Stimulated activated CD4-positive, alpha-beta T cell treated with anti-CD3 and anti-CD28 coated beads, Interleukin-2, amount 100 ng/mL, for 4 hours (primary cell): ENCODE measurements around the gene PPP2R2B.
"Not testable (repeated sequence)": the region's sequence is repeated elsewhere in the genome, so short reads cannot be mapped to it uniquely, and the experiment has no call there.

Source experiments
- DNase-seq: peaks from one replicate; pipeline ENCODE4 v3.0.0-alpha.2; 2020; ENCODE audit warnings: low read depth

Gene PPP2R2B

DNA sequence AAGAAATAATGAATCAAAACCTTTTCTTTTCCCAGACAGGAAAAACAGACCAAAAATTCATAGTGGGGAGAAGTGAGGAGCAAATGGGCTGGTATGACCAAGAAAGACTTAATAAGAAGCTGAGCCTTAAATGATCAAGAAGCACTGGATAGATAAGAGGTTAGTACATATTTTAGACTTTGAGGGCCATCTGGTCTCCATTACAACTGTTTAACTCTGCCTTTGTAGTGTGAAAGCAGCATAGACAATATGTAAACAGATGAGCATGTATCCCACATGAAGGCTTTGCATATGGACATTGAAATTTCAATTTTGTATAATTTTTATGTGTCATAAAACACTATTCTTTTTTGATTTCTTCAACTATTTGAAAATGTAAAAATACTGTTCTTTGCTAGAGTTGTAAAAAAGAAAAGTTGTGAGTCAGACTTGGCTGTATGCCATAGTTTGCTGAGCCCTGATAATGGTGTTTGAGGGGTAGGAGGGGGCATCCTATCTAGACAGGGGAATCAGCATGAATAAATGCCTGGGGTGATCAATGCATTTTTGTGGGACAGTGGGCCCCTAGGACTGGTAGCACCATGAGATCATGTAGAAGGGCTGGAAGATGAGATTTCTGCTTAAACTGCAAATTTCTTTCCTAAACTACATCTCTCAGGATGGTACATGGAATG is 270.8 kb downstream of the PPP2R2B start:
- no peak for DNase-seq

DNA sequence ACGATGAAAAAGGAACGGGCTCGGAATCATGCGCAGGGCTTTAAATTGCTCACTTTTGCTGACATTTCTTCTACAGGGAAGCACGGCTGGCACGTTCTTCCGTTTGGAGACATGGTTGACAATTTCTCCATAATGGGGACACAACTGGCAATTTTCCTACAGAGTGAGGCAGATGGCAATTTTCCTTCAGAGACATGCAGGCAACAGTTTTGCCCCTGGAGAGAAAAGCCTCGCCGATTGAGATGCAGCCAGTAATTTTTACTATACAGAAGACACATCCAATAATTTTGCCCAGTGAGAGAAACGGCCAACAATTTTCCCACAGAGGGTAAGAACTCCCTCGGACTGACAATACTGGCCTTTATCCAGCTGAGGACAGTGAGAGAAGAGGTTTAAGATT is 271.7 kb downstream of the PPP2R2B start:
- DNase-seq = no peak

DNA sequence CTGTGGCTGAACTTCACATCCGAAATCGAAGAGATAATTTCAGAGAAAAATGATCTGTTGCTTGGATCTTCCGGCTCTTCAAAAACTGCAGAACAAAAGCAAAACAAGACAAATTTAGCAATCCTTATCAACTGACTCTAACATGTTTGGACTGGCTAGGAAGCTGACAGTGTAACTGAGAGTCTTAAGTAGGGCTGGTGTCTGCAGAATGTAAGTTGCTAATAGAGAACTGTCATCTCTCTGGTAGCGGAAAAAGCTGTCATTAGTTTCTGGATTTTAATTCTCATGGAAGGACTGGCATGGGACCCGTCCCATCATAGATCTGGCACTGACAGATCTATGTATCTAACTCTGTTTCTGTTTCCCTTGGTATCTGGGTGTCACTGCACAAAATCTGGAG is 278.2 kb downstream of the PPP2R2B start:
- DNase-seq = no peak

DNA sequence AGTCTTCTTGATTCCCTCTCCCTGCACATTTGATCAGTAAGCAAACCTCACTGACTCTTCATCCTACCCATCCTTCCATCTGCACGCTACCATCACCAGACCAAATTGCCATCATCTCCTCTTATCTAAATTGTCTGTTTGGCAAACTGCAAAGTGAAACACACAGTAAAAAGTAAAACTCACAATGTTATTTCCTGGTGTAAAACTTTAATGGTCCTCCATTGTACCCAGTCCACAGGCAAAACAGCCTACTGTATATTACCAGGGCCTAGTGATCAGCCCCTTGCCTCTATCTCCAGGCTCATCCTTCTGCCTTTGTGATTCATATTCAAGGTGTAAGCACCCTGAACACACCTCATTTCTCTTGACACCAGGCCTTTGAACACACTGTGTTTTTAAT is 279.3 kb downstream of the PPP2R2B start:
- no peak for DNase-seq

DNA sequence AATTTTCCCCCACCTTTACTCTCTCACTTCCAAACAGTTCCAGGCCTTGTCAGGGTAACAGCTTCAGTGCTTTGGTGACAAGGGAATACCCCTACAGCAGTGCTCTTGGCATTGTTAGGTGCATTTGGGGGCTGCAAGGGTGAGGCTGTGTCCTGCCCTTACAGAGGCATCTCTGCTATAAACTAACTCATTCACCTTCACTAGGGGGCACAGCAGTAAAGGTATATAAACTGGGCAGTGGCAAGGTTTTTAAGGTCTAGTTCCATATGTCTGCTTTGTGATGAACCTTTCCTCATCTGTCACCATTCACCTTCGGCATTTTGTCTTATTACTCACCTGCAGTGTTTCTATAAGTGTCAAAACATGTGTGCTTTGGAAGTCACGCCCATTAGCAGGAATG is 283.5 kb downstream of the PPP2R2B start:
- DNase-seq = no peak

DNA sequence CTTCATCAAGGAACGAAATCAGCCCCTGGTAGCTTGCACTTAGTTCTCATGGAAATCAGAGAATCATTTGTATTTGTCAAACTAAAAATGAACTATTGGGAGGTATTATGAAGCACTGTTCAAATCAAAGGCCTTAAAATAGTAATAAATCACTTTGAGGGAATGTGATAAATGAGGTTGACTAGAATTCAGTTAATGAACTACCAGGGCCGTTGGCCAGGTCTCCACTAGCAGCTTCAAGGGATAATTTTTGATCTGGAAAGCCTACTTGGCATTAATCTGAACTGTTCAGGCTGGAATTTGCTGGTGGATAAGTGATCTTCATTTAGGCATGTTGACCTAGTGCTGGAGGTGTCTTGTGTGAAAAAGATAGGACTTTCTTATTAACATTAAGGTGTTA is 286.2 kb downstream of the PPP2R2B start:
- no peak for DNase-seq

- DNase-seq = no peak
Measured at GRCh38 chr5:146589028-146589345, 289.6 kb downstream of the PPP2R2B start.

DNA sequence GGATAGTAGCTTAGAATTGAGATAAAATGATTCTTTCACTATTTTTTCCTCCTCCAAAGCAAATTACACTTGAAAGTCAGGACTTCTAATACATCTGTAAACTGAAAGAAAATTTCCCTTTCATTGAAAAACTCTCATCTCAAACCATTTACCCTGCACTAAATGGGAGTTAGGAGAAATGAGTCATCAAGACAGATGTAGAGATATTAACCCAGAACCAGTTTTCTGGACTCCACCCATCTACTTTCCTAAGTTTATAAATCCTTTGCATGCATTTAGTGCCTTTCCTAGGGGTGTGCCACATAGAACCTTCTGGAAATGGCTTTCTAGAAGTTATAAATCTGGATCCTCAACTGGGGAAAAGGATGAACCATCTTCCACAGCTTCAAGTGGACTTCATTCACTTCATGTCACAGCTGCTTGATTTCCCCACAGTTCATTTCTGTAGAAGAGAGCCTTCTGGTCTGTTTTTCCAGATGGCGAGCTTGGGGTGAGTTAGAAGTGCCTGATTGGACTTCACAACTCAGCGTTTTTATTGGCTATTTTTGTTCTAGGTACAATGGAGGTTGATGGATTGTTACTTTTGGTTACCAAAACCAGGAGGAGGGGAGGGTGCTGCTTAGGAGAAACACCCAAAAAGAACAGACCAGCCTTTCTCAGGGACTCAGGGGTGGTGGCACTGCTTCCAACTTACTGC is 290.1 kb downstream of the PPP2R2B start:
- DNase-seq = no peak

DNA sequence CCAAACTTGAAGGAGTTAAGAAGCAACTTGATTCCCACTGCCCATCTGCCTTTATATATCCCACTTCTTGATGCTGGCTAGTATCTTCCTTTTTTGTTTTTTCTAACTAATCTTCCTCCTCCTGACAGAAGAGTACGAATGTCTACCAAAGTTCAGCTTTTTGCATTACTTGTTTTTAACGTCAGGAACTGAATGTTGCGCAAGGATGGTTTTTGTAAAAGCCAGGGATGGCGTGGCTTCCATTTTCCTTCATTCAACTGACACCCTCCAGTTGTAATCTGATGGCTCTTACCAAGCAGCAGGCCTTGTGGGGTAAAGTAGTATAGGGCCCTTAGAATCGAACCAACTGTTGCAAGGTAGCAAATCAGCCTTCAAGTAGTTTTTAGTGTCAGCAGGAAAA is 291.8 kb downstream of the PPP2R2B start:
- no peak for DNase-seq

DNA sequence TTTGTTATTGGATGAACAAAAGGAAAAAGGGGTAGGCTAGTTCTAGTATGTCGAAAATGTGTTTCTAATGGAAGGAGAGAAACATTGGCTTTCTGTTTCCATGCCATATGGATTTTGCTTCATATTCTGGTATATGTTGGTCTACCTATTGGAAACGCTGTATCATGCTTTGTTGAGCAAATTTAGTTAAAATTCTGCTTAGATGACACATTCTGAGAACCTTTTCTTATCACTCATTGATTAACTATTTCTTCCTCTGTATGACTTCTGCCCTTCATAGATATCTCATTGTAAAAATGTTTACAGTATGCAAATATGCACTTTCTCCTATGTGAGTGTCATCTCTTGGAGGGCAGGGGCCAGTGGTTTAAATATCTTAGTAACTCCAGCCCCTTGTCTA is 293.8 kb downstream of the PPP2R2B start:
- no peak for DNase-seq

GRCh38 chr5:146582051-146582596 is 296.4 kb downstream of the PPP2R2B start:
- DNase-seq = no peak

DNA sequence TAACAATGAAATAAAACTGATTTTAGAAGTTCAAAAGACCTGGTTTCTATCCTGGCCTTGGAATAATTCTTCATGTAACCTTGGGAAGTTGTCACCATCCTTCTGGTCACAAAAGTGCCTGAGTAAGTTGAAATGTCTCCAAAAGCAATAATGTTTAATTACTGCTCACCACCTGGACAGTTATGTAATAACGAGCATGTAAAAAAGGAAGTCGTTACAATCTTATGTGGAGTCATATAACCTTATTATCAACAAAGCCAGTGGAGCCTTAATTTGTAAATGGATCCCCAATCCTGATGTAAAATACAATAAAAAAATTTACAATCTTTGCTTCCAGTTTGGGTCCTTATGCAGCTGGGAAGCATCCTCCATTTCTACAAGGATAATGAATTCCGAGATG is 298.3 kb downstream of the PPP2R2B start:
- DNase-seq = no peak

GRCh38 chr5:146574713-146575112 is 303.8 kb downstream of the PPP2R2B start:
- no peak for DNase-seq

DNA sequence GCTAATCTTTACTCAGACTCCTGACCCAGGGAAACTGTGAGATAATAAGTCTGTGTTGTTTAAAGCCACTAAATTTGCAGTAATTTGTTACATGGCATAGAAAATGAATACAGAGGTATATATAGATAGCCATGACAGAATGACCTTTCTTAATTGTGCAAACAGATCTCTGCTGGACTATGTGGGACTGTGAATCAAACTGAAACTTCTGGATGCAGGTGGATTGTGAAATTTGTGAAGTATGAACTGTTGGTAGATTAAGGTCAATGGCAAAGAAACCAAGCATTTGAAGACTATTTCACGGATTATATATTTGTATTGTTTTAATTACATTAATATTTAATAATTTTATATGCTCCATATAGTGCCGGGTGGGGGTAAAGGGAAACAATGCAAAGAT is 310.4 kb downstream of the PPP2R2B start:
- DNase-seq = no peak

DNA sequence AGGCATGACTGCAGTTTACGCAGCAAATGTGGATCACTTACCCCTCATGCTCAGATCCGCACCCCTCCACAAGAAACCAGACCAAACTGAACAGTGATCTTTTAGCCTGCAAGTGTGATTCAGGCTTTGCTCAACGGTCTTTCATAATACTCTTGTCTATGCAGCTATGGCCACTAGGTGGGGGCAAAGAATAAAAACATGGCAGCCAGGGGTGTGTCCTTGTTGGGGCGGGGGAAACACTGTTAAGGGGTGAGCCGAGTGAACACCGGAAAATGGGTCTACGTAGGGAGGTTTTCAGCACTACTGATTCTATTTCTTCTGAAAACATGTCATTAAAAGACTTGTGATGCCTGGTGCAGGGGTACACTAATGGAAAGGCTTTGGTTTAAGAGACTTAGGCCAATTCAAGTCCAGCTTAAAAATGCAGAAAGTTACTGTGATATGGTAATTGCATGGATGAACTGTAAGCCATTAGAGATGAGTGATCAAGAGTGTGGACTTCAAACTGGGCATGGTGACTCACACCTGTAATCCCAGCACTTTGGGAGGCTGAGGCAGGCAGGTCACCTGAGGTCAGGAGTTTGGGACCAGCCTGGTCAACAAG is 312.7 kb downstream of the PPP2R2B start:
- DNase-seq = peak; percentile 13

DNA sequence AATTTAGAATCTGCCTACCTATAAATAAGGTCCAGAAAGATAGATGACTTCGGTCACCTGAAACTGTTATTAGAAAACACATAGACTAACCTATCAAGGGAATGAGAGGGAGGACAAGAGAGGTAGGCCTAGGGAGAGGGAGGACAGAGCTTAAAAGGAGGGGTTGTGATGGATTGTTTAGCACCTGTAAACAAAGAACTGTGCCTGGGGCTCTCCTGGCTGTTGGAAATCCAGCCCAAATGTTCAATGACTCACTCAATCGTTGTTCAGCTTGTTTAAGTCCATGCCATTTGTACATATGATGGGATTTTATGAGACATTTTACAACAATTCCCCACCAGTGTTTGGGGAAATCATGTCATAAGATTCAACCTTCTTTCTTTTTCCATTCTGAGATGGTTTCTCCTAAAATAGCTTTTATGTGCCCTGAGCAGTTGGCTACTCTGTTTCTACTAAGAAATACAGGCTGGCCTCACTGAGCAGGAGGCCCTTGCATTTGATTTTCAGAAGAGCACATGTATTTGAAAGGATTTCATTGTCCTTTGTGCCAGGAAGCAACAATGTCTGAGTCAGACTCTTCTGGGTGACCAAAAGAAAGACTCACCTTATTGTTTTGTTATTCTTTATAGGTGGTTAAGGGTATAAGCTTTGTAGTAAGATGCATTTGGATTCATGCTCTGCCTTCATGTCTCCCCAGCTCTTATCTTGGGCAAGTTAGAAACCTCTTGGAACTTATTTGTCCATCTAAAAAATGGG is 314.4 kb downstream of the PPP2R2B start:
- no peak for DNase-seq

- DNase-seq = no peak
Measured at GRCh38 chr5:146562461-146562860, 316.1 kb downstream of the PPP2R2B start.

DNA sequence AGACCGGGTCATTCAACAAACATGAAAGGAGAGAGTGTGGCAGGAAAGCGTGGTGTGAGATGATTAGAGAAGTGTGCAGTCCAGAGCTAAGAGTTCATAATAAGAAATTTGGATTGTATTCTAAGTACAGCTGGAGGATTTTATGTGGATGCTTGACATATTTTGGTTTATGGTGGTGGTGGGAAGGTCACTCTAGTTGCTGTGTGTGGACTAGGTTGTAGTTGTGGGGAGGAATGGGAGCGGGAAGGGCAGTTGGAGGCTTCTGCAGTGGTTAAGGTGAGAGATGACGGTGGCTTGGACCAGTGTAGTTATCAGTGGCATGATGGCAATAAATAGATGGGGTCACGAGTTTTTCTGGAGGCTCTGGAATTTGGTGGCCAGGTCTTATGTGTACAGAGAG is 316.8 kb downstream of the PPP2R2B start:
- no peak for DNase-seq

GRCh38 chr5:146560205-146560812 is 318.2 kb downstream of the PPP2R2B start:
- no peak for DNase-seq

DNA sequence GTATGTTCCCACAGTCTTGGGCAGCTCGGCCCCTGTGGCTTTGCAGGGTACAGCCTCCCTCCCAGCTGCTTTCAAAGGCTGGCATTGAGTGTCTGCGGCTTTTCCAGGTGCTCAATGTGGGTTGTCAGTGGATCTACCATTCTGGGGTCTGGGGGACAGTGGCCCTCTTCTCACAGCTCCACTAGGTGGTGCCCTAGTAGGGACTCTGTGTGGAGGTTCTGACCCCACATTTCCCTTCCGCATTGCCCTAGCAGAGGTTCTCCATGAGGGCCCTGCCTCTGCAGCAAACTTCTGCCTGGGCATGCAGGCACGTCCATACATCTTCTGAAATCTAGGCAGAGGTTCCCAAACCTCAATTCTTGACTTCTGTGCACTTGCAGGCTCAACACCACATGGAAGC is 321.7 kb downstream of the PPP2R2B start:
- not testable (repeated sequence) for DNase-seq

DNA sequence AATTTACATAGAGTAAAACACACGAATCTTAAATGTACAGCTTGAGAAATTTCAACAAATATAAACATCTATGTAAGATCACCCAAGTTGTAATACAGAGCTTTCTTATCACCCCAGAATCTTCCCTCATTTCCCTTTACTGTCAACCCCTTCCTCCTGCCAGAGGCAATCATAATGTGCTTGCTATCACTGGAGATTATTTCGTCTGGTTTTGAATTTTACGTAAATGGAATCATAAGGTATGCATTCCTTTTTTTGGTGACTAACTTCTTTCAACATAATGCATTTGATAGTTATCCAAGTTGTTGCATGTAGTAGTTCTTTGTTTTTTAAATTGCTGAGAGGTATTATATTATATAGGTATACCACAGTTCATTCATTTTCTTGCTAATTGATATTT is 325.1 kb downstream of the PPP2R2B start:
- no peak for DNase-seq

- no peak for DNase-seq
Measured at GRCh38 chr5:146549615-146550014, 328.9 kb downstream of the PPP2R2B start.
